Activated CD4-positive, CD25-positive, alpha-beta regulatory T cell treated with anti-CD3 and anti-CD28 coated beads, Interleukin-2, amount 50 U/mL, for 24 hours (primary cell): ENCODE data around the gene MRAS.
"Not testable (repeated sequence)": the region's sequence is repeated elsewhere in the genome, so short reads cannot be mapped to it uniquely, and the experiment has no call there.

Experiments used
- ATAC-seq, 2 donors: fragments of 150-1000 bp; cut with Tn5 transposase; one replicate each; pipeline ENCODE4 v1.10.0; 2021; ENCODE audit warnings: mild to moderate bottlenecking in 1 of 2, moderate library complexity in 1 of 2

The MRAS gene

GRCh38 chr3:138426754-138427153 lies 78.4 kb downstream of the MRAS start:
- not testable (repeated sequence) for ATAC-seq

GRCh38 chr3:138429665-138430064 lies 81.3 kb downstream of the MRAS start:
- no peak for ATAC-seq

GRCh38 chr3:138432576-138433240 lies 84.3 kb downstream of the MRAS start:
- ATAC-seq: no peak

GRCh38 chr3:138433892-138434275 lies 85.5 kb downstream of the MRAS start:
- ATAC-seq: no peak

DNA sequence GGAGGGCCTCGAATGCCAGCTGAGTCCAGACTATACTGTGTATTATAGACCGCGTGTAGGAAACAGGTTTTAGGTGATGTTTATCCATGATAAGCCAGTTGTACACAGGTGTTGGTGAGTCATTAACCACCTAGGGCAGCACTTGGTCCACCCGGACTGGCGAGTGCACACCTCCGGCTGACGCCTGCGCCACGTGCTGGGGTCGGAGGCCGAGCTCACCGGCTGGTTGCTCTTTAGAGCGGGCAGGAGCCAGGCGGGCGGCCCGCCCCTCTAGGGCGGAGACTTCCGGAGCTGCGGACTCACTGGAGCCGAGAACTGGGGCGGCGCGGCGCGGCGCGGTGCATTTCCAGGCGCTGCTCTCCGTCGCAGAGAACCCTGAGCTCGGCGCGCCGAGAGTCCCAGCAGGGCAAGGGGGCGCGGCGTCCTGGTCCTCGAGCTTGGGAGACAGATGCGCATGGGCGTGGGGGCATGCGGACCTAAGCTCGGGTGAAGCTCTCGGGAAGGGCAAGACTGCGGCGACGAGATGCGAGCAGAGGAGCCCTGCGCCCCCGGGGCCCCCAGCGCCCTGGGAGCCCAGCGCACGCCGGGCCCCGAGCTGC lies 86.0 kb downstream of the MRAS start, which contains the start of gene ESYT3:
ESYT3 (plus strand) TSS at position 341 of the 599 bp plus-strand sequence; CDS start at position 524, 183 bp downstream.
- peak; percentile 71 to 79 for ATAC-seq

GRCh38 chr3:138434875-138435772 lies 86.7 kb downstream of the MRAS start:
- ATAC-seq: peak in 1 of 2 donors; percentile 12

GRCh38 chr3:138435840-138436239 lies 87.5 kb downstream of the MRAS start:
- ATAC-seq: no peak

DNA sequence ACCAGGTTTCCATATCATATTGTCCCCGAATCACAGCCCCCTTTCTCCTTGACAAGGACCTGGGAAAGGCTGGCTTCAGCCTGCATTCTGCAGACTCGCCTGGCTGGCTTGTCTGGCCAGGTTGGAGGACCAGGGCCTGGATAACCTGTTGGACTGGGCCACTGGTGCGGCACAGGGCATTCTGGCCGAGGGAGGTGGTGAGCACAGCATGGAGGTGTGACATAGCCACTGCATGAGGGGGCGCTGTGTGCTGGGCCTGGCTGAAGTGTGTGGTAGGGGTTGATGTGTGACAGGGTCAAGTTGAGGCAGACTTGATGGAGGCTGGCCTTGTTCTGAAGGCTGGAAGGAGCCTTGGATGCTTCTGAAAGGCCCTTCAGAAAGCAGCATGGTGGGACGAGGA lies 88.9 kb downstream of the MRAS start:
- ATAC-seq: no peak

GRCh38 chr3:138438896-138439295 lies 90.5 kb downstream of the MRAS start:
- ATAC-seq: no peak

DNA sequence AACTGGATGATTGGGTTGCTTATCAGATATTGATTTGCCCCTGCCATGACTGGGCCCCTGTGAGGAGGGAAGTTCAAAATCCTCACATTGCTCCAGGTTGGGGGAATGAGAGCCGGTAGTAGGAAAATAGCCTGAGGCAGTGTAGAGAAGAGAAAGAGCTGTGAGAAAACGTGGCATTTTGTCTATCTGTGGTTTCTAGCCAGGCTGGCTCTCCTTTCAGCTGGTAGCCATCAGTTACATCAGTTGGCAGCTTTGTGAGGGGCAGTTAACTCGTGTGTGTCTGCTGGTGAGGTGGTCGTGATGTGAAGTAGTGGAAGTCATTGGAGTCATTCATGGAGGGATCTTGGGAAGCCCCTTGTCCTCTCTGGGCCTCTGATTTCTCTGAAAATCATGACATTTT lies 91.3 kb downstream of the MRAS start:
- ATAC-seq: no peak

DNA sequence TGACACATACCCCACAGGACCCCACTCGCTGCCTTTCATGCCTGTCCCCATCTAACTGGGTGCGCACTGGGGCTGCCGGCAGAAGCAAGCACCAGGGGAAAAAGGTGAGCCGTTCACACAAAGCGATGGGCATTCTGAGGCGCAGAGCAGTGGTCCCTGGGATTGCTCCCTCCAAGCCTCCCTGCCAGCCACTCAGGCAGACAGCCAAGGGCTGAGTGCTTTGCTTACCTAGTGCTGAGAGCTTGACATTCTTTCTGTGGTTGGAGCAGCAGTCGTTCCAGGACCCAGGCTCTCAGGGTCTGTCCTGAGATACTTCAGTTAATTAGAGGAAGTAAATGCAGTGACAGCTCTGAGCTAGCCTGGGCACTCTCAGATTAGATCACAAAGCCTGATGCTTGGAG lies 91.7 kb downstream of the MRAS start:
- no peak for ATAC-seq

DNA sequence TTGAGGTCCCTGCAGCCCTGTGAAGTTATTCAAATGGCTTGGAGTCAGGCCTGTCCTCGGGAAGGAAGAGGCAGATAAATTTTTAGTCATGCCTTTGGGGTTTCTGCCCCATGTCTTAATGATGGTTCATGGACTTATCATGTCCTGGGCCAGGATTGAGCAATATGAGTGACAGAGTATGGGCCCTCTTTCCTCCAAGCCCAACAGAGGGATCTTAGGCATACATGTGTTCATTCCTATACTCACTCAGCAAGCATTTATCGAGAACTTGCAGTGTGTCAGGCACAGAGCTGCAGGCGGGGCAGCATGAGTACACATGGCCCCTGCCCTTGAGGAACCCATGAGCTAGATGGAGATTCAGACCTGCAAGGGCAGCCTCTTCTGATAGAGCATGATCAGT lies 92.2 kb downstream of the MRAS start:
- ATAC-seq: no peak

- ATAC-seq: no peak
Measured at GRCh38 chr3:138441256-138441655, 92.9 kb downstream of the MRAS start.

DNA sequence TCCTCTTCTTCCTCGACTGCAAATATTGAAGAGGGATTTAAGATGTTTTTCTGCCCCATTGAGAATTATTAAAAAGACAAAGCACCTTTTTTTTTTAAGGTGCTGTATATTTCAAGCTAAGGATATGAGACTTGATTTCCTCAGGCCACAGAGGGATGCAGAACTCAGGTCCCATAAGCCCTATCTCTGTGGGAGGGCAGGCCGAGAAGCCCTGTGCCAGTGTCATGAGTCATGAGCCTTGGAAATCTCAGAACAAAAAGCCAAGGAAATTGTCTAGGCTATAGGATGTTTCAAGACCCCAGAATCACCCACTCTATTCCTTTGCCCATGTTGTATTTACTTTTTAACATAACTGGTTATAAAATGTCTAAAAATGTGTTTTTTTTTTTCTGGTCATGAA lies 93.4 kb downstream of the MRAS start:
- no peak for ATAC-seq

DNA sequence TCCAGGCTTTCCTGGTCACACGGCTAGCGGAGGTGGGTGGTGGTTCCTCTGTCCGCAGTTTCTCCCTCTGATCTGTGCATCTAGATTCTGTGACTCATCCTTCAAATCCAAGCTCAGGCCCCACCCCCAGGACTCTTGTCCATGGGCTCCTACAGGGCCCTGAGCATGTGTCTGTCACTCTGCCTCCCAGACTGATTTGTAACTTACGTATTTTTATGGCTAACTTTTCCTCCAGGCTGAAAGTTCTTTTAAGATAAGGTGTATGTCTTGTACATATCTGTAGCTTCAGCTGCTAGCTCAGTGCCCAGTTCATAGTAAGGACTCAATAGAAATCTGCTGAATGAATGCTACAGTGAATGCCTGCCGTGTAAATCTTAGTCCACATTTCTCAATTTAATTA lies 94.1 kb downstream of the MRAS start:
- ATAC-seq: no peak

- ATAC-seq: no peak
Measured at GRCh38 chr3:138443091-138443490, 94.7 kb downstream of the MRAS start.

GRCh38 chr3:138443521-138444503 lies 95.4 kb downstream of the MRAS start:
- ATAC-seq: no peak

DNA sequence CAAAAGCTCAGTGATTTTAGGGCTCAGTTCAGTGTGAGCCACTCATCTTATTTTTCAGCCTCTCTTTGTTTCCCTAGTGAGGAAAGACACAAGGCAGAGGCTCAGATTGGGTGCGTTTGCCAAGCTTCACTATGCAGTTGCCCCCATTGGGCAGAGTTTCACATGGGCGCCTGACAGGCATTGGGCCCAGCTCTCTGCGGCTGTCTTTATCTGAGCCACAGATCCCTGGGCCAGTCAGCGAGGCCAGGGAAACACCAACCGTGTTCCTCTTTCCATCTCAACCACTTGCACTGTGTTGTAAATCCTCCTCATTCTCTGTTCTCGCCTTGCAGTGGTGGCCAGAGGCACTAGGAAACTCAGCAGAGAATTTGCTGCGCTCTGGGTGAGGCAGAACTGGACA lies 96.9 kb downstream of the MRAS start:
- no peak for ATAC-seq

- ATAC-seq: no peak
Measured at GRCh38 chr3:138445654-138446053, 97.3 kb downstream of the MRAS start.

- no peak for ATAC-seq
Measured at GRCh38 chr3:138448631-138449030, 100.3 kb downstream of the MRAS start.

- ATAC-seq: no peak
Measured at GRCh38 chr3:138449490-138449889, 101.1 kb downstream of the MRAS start.

DNA sequence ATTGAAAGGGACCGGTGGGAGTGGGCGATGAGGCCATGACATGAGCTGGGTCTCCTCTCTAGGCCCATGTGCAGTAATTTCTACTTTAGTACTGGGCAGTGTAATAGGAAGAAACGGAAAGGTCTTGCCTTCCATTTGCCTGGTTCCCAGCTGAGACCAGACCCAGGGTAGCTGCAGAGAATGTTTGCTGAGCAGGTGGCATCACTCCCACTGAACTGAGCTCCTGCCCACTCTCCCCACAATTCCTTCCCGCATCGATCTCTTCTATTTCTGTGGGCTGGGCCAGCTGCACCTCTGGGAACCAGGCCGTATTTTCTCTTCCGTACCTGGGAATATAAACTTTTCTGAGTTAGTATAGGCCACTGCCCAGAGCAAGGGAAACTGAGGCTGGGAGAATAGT lies 101.8 kb downstream of the MRAS start:
- no peak for ATAC-seq
